ENCODE results near the gene IL17RA.

DNA sequence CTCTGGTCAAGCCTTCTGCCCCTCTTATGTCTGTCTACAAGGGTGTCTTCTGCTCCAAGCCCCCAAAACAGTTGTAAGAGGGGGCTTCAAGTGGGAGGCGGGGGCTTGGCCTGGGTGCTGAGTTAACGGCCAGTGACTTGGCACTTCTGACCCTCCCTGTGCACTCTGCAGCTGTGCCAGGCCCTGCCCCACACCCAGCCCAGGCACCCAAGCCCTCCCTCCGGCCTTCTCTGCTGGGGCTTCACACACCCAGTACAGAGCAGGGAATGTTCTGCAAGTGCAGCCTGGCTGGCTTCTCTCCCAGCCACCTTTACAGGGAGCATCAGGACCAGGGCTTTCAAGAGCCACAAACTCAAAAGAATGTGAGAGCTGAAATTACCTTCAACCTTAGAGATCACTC is 32.6 kb downstream of the IL17RA start:
- TF ChIP-seq, protein P1, sequence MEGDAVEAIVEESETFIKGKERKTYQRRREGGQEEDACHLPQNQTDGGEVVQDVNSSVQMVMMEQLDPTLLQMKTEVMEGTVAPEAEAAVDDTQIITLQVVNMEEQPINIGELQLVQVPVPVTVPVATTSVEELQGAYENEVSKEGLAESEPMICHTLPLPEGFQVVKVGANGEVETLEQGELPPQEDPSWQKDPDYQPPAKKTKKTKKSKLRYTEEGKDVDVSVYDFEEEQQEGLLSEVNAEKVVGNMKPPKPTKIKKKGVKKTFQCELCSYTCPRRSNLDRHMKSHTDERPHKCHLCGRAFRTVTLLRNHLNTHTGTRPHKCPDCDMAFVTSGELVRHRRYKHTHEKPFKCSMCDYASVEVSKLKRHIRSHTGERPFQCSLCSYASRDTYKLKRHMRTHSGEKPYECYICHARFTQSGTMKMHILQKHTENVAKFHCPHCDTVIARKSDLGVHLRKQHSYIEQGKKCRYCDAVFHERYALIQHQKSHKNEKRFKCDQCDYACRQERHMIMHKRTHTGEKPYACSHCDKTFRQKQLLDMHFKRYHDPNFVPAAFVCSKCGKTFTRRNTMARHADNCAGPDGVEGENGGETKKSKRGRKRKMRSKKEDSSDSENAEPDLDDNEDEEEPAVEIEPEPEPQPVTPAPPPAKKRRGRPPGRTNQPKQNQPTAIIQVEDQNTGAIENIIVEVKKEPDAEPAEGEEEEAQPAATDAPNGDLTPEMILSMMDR (IDR thresholded peaks at IDR 0.05; ENCODE audit: extremely low read depth in 1 of 2, insufficient read depth in 1 of 2, low read depth in 1 of 2, low read length in 2 of 2) = no peak
- TF ChIP-seq POLR2A (IDR thresholded peaks at IDR 0.05; ENCODE audit: low read depth, low read length) = no peak
- TF ChIP-seq, protein P2, sequence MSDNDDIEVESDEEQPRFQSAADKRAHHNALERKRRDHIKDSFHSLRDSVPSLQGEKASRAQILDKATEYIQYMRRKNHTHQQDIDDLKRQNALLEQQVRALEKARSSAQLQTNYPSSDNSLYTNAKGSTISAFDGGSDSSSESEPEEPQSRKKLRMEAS (IDR thresholded peaks at IDR 0.05; ENCODE audit: insufficient read depth, insufficient read length) = no peak
- no peak for TF ChIP-seq EZH2 (IDR thresholded peaks at IDR 0.05; ENCODE audit: borderline replicate concordance, low read depth, low read length, severe bottlenecking)
- TF ChIP-seq JUN (IDR thresholded peaks at IDR 0.05; ENCODE audit: borderline replicate concordance, insufficient read depth, insufficient read length, low read depth) = no peak
- no peak for TF ChIP-seq GATA2 (IDR thresholded peaks at IDR 0.05; ENCODE audit: insufficient read depth, insufficient read length, low read depth, low read length)
- TF ChIP-seq POLR2AphosphoS5 (IDR thresholded peaks at IDR 0.05; ENCODE audit: insufficient read depth, low read depth, low read length) = no peak
